Measurements from ENCODE around the gene BCO1.

The BCO1 gene

GRCh38 chr16:81232740-81233367, 5.6 kb upstream of the BCO1 start:
- H3K9me3 ChIP-seq (ENCODE audit: insufficient read depth, low read length): no peaks in the 10 kb centered on the region
- no peaks in the 10 kb centered on the region for H3K36me3 ChIP-seq (ENCODE audit: insufficient read depth, insufficient read length, low read length)
- DNase-seq (ENCODE audit: low read depth, low spot score): no peak
- no peak overlapping the region for H3K9ac ChIP-seq (ENCODE audit: insufficient read length, low read depth)
- no peak overlapping the region for H3K4me3 ChIP-seq (ENCODE audit: insufficient read length, low read depth)
- peaks cover 4% of the 10 kb centered on the region for H3K4me1 ChIP-seq (ENCODE audit: insufficient read depth, insufficient read length)
- peaks cover 4% of the 10 kb centered on the region for H3K27me3 ChIP-seq (ENCODE audit: insufficient read depth, insufficient read length)
- TF ChIP-seq SUZ12 (IDR thresholded peaks at IDR 0.05; ENCODE audit: extremely low read depth, insufficient read depth, insufficient read length): no peak
- TF ChIP-seq ZNF274 (IDR thresholded peaks at IDR 0.05; ENCODE audit: low read depth, low read length): no peak
- no peak for TF ChIP-seq YY1 (IDR thresholded peaks at IDR 0.05; ENCODE audit: insufficient read depth, insufficient read length)

- Histone ChIP-seq H3K36me3 (ENCODE audit: insufficient read depth, insufficient read length, low read length) (no peaks in the 10 kb centered on the region), H3K4me1 (ENCODE audit: insufficient read depth, insufficient read length) (peaks cover 4% of the 10 kb centered on the region), H3K4me3 (ENCODE audit: insufficient read length, low read depth) (no peak overlapping the region), H3K27me3 (ENCODE audit: insufficient read depth, insufficient read length) (no peaks in the 10 kb centered on the region), H3K9me3 (ENCODE audit: insufficient read depth, low read length) (no peaks in the 10 kb centered on the region), H3K9ac (ENCODE audit: insufficient read length, low read depth) (peak overlapping the region; percentile 24)
- no peak for DNase-seq (ENCODE audit: low read depth, low spot score)
- TF ChIP-seq YY1 (IDR thresholded peaks at IDR 0.05; ENCODE audit: insufficient read depth, insufficient read length) (no peak), ZNF274 (IDR thresholded peaks at IDR 0.05; ENCODE audit: low read depth, low read length) (no peak), SUZ12 (IDR thresholded peaks at IDR 0.05; ENCODE audit: extremely low read depth, insufficient read depth, insufficient read length) (no peak)
Observed at GRCh38 chr16:81237282-81237681, 1.2 kb upstream of the BCO1 start.

- no peaks in the 10 kb centered on the region for H3K9me3 ChIP-seq (ENCODE audit: insufficient read depth, low read length)
- no peaks in the 10 kb centered on the region for H3K27me3 ChIP-seq (ENCODE audit: insufficient read depth, insufficient read length)
- H3K4me1 ChIP-seq (ENCODE audit: insufficient read depth, insufficient read length): peaks cover 4% of the 10 kb centered on the region
- no peak overlapping the region for H3K4me3 ChIP-seq (ENCODE audit: insufficient read length, low read depth)
- no peak for TF ChIP-seq YY1 (IDR thresholded peaks at IDR 0.05; ENCODE audit: insufficient read depth, insufficient read length)
- no peak for TF ChIP-seq SUZ12 (IDR thresholded peaks at IDR 0.05; ENCODE audit: extremely low read depth, insufficient read depth, insufficient read length)
- TF ChIP-seq ZNF274 (IDR thresholded peaks at IDR 0.05; ENCODE audit: low read depth, low read length): no peak
- H3K36me3 ChIP-seq (ENCODE audit: insufficient read depth, insufficient read length, low read length): no peaks in the 10 kb centered on the region
- H3K9ac ChIP-seq (ENCODE audit: insufficient read length, low read depth): no peak overlapping the region
- no peak for DNase-seq (ENCODE audit: low read depth, low spot score)
Observed at GRCh38 chr16:81237942-81238295, 570 bp upstream of the BCO1 start.

GRCh38 chr16:81239367-81240121, 1.1 kb downstream of the BCO1 start:
- DNase-seq (ENCODE audit: low read depth, low spot score): no peak
- TF ChIP-seq SUZ12 (IDR thresholded peaks at IDR 0.05; ENCODE audit: extremely low read depth, insufficient read depth, insufficient read length): no peak
- no peak for TF ChIP-seq YY1 (IDR thresholded peaks at IDR 0.05; ENCODE audit: insufficient read depth, insufficient read length)
- TF ChIP-seq ZNF274 (IDR thresholded peaks at IDR 0.05; ENCODE audit: low read depth, low read length): no peak

GRCh38 chr16:81241706-81242105, 3.2 kb downstream of the BCO1 start:
- Histone ChIP-seq H3K4me1 (ENCODE audit: insufficient read depth, insufficient read length) (peaks cover 7% of the 10 kb centered on the region), H3K27me3 (ENCODE audit: insufficient read depth, insufficient read length) (no peaks in the 10 kb centered on the region), H3K36me3 (ENCODE audit: insufficient read depth, insufficient read length, low read length) (no peaks in the 10 kb centered on the region), H3K9me3 (ENCODE audit: insufficient read depth, low read length) (no peaks in the 10 kb centered on the region), H3K4me3 (ENCODE audit: insufficient read length, low read depth) (no peak overlapping the region), H3K9ac (ENCODE audit: insufficient read length, low read depth) (no peak overlapping the region)
- no peak for DNase-seq (ENCODE audit: low read depth, low spot score)
- TF ChIP-seq YY1 (IDR thresholded peaks at IDR 0.05; ENCODE audit: insufficient read depth, insufficient read length) (no peak), ZNF274 (IDR thresholded peaks at IDR 0.05; ENCODE audit: low read depth, low read length) (no peak), SUZ12 (IDR thresholded peaks at IDR 0.05; ENCODE audit: extremely low read depth, insufficient read depth, insufficient read length) (no peak)

More at GRCh38 chr16:81239367-81240121, 1.1 kb downstream of the BCO1 start:
- Histone ChIP-seq H3K27me3 (ENCODE audit: insufficient read depth, insufficient read length) (no peaks in the 10 kb centered on the region), H3K9me3 (ENCODE audit: insufficient read depth, low read length) (no peaks in the 10 kb centered on the region), H3K4me1 (ENCODE audit: insufficient read depth, insufficient read length) (peaks cover 7% of the 10 kb centered on the region), H3K9ac (ENCODE audit: insufficient read length, low read depth) (no peak overlapping the region), H3K4me3 (ENCODE audit: insufficient read length, low read depth) (no peak overlapping the region), H3K36me3 (ENCODE audit: insufficient read depth, insufficient read length, low read length) (no peaks in the 10 kb centered on the region)

GRCh38 chr16:81242977-81243618, 4.6 kb downstream of the BCO1 start:
- Histone ChIP-seq H3K9me3 (ENCODE audit: insufficient read depth, low read length) (no peaks in the 10 kb centered on the region), H3K9ac (ENCODE audit: insufficient read length, low read depth) (no peak overlapping the region), H3K36me3 (ENCODE audit: insufficient read depth, insufficient read length, low read length) (no peaks in the 10 kb centered on the region), H3K4me1 (ENCODE audit: insufficient read depth, insufficient read length) (peaks cover 3% of the 10 kb centered on the region), H3K27me3 (ENCODE audit: insufficient read depth, insufficient read length) (no peaks in the 10 kb centered on the region), H3K4me3 (ENCODE audit: insufficient read length, low read depth) (no peak overlapping the region)
- TF ChIP-seq SUZ12 (IDR thresholded peaks at IDR 0.05; ENCODE audit: extremely low read depth, insufficient read depth, insufficient read length): no peak
- TF ChIP-seq ZNF274 (IDR thresholded peaks at IDR 0.05; ENCODE audit: low read depth, low read length): no peak
- TF ChIP-seq YY1 (IDR thresholded peaks at IDR 0.05; ENCODE audit: insufficient read depth, insufficient read length): no peak
- no peak for DNase-seq (ENCODE audit: low read depth, low spot score)

- TF ChIP-seq ZNF274 (IDR thresholded peaks at IDR 0.05; ENCODE audit: low read depth, low read length) (no peak), SUZ12 (IDR thresholded peaks at IDR 0.05; ENCODE audit: extremely low read depth, insufficient read depth, insufficient read length) (no peak), YY1 (IDR thresholded peaks at IDR 0.05; ENCODE audit: insufficient read depth, insufficient read length) (no peak)
- no peak overlapping the region for H3K9ac ChIP-seq (ENCODE audit: insufficient read length, low read depth)
- H3K27me3 ChIP-seq (ENCODE audit: insufficient read depth, insufficient read length): no peaks in the 10 kb centered on the region
- no peak overlapping the region for H3K4me3 ChIP-seq (ENCODE audit: insufficient read length, low read depth)
- no peaks in the 10 kb centered on the region for H3K9me3 ChIP-seq (ENCODE audit: insufficient read depth, low read length)
- peaks cover 3% of the 10 kb centered on the region for H3K4me1 ChIP-seq (ENCODE audit: insufficient read depth, insufficient read length)
- H3K36me3 ChIP-seq (ENCODE audit: insufficient read depth, insufficient read length, low read length): no peaks in the 10 kb centered on the region
- DNase-seq (ENCODE audit: low read depth, low spot score): no peak
Observed at GRCh38 chr16:81243942-81244341, 5.5 kb downstream of the BCO1 start.

Measured in NT2/D1 (cell line).